Measurements from ENCODE around the gene CAPN12.

DNA sequence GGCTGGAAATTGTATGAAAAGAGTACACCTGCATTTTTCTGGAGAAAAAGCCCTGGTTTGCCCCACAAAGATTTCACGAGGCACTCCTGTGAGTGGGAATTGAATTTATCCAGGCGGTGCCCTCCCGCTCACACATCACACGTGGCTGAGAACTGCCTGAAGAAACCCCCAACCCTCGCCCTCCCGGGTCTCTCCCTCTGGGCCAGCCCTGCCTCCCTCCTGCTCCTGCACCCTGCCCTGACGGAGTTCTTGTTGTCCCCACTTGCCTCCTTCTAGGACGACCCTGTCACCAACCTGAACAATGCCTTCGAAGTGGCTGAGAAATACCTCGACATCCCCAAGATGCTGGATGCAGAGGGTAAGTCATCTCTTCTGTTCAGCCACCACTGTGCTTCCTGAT is 35.2 kb downstream of the CAPN12 start:
- TF ChIP-seq CHD4 (IDR thresholded peaks at IDR 0.05) (no peak), MXI1 (IDR thresholded peaks at IDR 0.05; ENCODE audit: low read depth, low read length) (no peak), SMARCA5 (IDR thresholded peaks at IDR 0.05) (no peak), CTCF (IDR thresholded peaks at IDR 0.05 in 2 of 3, conservative IDR thresholded peaks at IDR 0.05 in 1 of 3; ENCODE audit: control insufficient read depth in 2 of 3, extremely low read depth in 1 of 3, insufficient read depth in 1 of 3, low read depth in 3 of 3, low read length in 3 of 3) (no peak), POLR2A (IDR thresholded peaks at IDR 0.05; ENCODE audit: low read depth, low read length) (no peak), CBFB (IDR thresholded peaks at IDR 0.05; ENCODE audit: low read depth) (no peak), EZH2 (IDR thresholded peaks at IDR 0.05; ENCODE audit: borderline replicate concordance, control insufficient read depth, low read depth, low read length) (no peak), STAT3 (IDR thresholded peaks at IDR 0.05; ENCODE audit: low read depth, low read length) (no peak), SP1 (IDR thresholded peaks at IDR 0.05; ENCODE audit: low read depth, low read length) (no peak), BRCA1 (IDR thresholded peaks at IDR 0.05; ENCODE audit: low read depth, low read length) (no peak), REST (IDR thresholded peaks at IDR 0.05; ENCODE audit: low read depth, low read length) (no peak), SMC3 (IDR thresholded peaks at IDR 0.05; ENCODE audit: borderline replicate concordance, low read length) (no peak)
- TF ChIP-seq, protein P1, sequence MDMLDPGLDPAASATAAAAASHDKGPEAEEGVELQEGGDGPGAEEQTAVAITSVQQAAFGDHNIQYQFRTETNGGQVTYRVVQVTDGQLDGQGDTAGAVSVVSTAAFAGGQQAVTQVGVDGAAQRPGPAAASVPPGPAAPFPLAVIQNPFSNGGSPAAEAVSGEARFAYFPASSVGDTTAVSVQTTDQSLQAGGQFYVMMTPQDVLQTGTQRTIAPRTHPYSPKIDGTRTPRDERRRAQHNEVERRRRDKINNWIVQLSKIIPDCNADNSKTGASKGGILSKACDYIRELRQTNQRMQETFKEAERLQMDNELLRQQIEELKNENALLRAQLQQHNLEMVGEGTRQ (IDR thresholded peaks at IDR 0.05; ENCODE audit: borderline replicate concordance, low read depth, low read length) = no peak
- TF ChIP-seq, protein P2, sequence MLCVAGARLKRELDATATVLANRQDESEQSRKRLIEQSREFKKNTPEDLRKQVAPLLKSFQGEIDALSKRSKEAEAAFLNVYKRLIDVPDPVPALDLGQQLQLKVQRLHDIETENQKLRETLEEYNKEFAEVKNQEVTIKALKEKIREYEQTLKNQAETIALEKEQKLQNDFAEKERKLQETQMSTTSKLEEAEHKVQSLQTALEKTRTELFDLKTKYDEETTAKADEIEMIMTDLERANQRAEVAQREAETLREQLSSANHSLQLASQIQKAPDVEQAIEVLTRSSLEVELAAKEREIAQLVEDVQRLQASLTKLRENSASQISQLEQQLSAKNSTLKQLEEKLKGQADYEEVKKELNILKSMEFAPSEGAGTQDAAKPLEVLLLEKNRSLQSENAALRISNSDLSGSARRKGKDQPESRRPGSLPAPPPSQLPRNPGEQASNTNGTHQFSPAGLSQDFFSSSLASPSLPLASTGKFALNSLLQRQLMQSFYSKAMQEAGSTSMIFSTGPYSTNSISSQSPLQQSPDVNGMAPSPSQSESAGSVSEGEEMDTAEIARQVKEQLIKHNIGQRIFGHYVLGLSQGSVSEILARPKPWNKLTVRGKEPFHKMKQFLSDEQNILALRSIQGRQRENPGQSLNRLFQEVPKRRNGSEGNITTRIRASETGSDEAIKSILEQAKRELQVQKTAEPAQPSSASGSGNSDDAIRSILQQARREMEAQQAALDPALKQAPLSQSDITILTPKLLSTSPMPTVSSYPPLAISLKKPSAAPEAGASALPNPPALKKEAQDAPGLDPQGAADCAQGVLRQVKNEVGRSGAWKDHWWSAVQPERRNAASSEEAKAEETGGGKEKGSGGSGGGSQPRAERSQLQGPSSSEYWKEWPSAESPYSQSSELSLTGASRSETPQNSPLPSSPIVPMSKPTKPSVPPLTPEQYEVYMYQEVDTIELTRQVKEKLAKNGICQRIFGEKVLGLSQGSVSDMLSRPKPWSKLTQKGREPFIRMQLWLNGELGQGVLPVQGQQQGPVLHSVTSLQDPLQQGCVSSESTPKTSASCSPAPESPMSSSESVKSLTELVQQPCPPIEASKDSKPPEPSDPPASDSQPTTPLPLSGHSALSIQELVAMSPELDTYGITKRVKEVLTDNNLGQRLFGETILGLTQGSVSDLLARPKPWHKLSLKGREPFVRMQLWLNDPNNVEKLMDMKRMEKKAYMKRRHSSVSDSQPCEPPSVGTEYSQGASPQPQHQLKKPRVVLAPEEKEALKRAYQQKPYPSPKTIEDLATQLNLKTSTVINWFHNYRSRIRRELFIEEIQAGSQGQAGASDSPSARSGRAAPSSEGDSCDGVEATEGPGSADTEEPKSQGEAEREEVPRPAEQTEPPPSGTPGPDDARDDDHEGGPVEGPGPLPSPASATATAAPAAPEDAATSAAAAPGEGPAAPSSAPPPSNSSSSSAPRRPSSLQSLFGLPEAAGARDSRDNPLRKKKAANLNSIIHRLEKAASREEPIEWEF (IDR thresholded peaks at IDR 0.05; ENCODE audit: insufficient replicate concordance, low read depth, low read length) = no peak

All from GM12878 (cell line).